SK-N-SH treated with all-trans-retinoic acid at 6 μM for 48 hours (cell line): ENCODE results near the gene EPB41L2.

Experiments used
- ATAC-seq: fragments of 200-7000 bp; cut with Tn5 transposase; 3 replicates; pipeline ENCODE4 v1.9.1; 2020; ENCODE audit warnings: mild to moderate bottlenecking, moderate library complexity
- ARNTL ChIP-seq: fragments of 450-650 bp; formaldehyde crosslinking; IDR thresholded peaks from 2 replicates; pipeline ENCODE4 v1.5.0; 2020; ENCODE audit warnings: low read depth, mild to moderate bottlenecking, moderate library complexity, borderline replicate concordance
- BACH2 ChIP-seq: fragments of 250-450 bp; sonication (Bioruptor Pico); IDR thresholded peaks from 2 replicates; pipeline ENCODE4 v1.9.0; 2021; ENCODE audit warnings: mild to moderate bottlenecking, borderline replicate concordance
- CSDC2 ChIP-seq: fragments of 250-450 bp; sonication (Bioruptor Pico); IDR thresholded peaks from 2 replicates; pipeline ENCODE4 v1.5.0; 2020; ENCODE audit warnings: mild to moderate bottlenecking, moderate library complexity
- ESRRG ChIP-seq: fragments of 250-450 bp; sonication (Bioruptor Pico); IDR thresholded peaks from 2 replicates; pipeline ENCODE4 v1.6.1; 2021; ENCODE audit warnings: mild to moderate bottlenecking
- GLIS3 ChIP-seq: fragments of 250-450 bp; sonication (Bioruptor Pico); IDR thresholded peaks from 2 replicates; pipeline ENCODE4 v1.5.0; 2020; ENCODE audit warnings: mild to moderate bottlenecking, moderate library complexity
- ISL1 ChIP-seq: fragments of 250-450 bp; sonication (Bioruptor Pico); IDR thresholded peaks from 2 replicates; pipeline ENCODE4 v2.1.2; 2022; ENCODE audit warnings: mild to moderate bottlenecking, moderate library complexity
- OSR1 ChIP-seq: fragments of 250-450 bp; sonication (Bioruptor Pico); IDR thresholded peaks from 2 replicates; pipeline ENCODE4 v1.8.0; 2022; ENCODE audit warnings: moderate library complexity, mild to moderate bottlenecking, inconsistent platforms
- PPARA ChIP-seq: fragments of 250-450 bp; sonication (Bioruptor Pico); IDR thresholded peaks from 2 replicates; pipeline ENCODE4 v1.5.0; 2020; ENCODE audit warnings: mild to moderate bottlenecking, borderline replicate concordance
- RARB ChIP-seq: fragments of 250-450 bp; sonication (Bioruptor Pico); IDR thresholded peaks from 2 replicates; pipeline ENCODE4 v1.8.0; 2021; ENCODE audit warnings: mild to moderate bottlenecking, moderate library complexity
- SNAI2 ChIP-seq: fragments of 250-450 bp; sonication (Bioruptor Pico); IDR thresholded peaks from 2 replicates; pipeline ENCODE4 v1.5.0; 2020; ENCODE audit warnings: mild to moderate bottlenecking, moderate library complexity
- TCF4 ChIP-seq: fragments of 250-450 bp; sonication (Bioruptor Pico); IDR thresholded peaks from 2 replicates; pipeline ENCODE4 v1.8.0; 2021; ENCODE audit warnings: mild to moderate bottlenecking, moderate library complexity, borderline replicate concordance
- TOX ChIP-seq: fragments of 250-450 bp; sonication (Bioruptor Pico); IDR thresholded peaks from 2 replicates; pipeline ENCODE4 v1.8.0; 2021; ENCODE audit warnings: mild to moderate bottlenecking, moderate library complexity, borderline replicate concordance
- ZC3H10 ChIP-seq: fragments of 250-450 bp; sonication (Bioruptor Pico); IDR thresholded peaks from 2 replicates; pipeline ENCODE4 v1.5.1; 2021; ENCODE audit warnings: mild to moderate bottlenecking, moderate library complexity
- ZFP3 ChIP-seq: fragments of 250-450 bp; sonication (Bioruptor Pico); IDR thresholded peaks from 2 replicates; pipeline ENCODE4 v1.5.0; 2020; ENCODE audit warnings: mild to moderate bottlenecking, moderate library complexity
- ZFP30 ChIP-seq: fragments of 450-650 bp; formaldehyde crosslinking; IDR thresholded peaks from 2 replicates; pipeline ENCODE4 v1.5.0; 2022; ENCODE audit warnings: mild to moderate bottlenecking, moderate library complexity
- ZNF565 ChIP-seq: fragments of 450-650 bp; formaldehyde crosslinking; conservative IDR thresholded peaks from 2 replicates; pipeline ENCODE4 v1.5.0; 2020; ENCODE audit warnings: low read depth, mild to moderate bottlenecking, moderate library complexity
- ZNF70 ChIP-seq: fragments of 450-650 bp; formaldehyde crosslinking; IDR thresholded peaks from 2 replicates; pipeline ENCODE4 v1.5.0; 2020; ENCODE audit warnings: mild to moderate bottlenecking, moderate library complexity
- ZNF8 ChIP-seq: fragments of 450-650 bp; formaldehyde crosslinking; IDR thresholded peaks from 2 replicates; pipeline ENCODE4 v1.5.0; 2020; ENCODE audit warnings: mild to moderate bottlenecking, moderate library complexity
- TF ChIP-seq, protein P1 (sequence below): fragments of 250-450 bp; sonication (Bioruptor Pico); IDR thresholded peaks from 2 replicates; pipeline ENCODE4 v1.5.1; 2020; ENCODE audit warnings: low read depth, mild to moderate bottlenecking, moderate library complexity
- TF ChIP-seq, protein P2 (sequence below): fragments of 250-450 bp; sonication (Bioruptor Pico); IDR thresholded peaks from 2 replicates; pipeline ENCODE4 v1.8.0; 2020; ENCODE audit warnings: mild to moderate bottlenecking, moderate library complexity, borderline replicate concordance
- TF ChIP-seq, protein P3 (sequence below): fragments of 250-450 bp; sonication (Bioruptor Pico); IDR thresholded peaks from 2 replicates; pipeline ENCODE4 v1.5.1; 2021; ENCODE audit warnings: mild to moderate bottlenecking, moderate library complexity
- TF ChIP-seq, protein P4 (sequence below): fragments of 250-450 bp; sonication (Bioruptor Pico); IDR thresholded peaks from 2 replicates; pipeline ENCODE4 v1.8.0; 2021; ENCODE audit warnings: low read depth, mild to moderate bottlenecking, moderate library complexity, borderline replicate concordance

Gene EPB41L2

DNA sequence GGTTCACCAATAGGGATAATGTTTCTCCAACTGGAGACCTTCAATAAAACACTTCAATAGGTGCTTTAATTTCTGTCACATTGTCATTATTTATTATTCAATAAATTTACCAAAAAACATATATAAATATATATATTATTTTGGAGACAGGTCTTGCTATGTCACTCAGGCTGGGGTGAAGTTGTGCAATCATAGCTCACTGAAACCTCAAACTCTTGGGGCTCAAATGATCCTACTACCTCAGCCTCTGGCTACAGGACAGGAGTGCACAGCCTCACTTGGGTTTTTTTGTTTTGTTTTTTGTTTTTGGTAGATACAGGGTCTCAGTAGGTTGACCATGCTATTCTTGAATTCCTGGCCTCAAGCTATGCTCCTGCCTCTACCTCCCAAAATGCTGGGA lies 226.0 kb downstream of the EPB41L2 start:
- TF ChIP-seq OSR1 (no peak), ZFP3 (CRISPR knock-in tag) (no peak), BACH2 (CRISPR knock-in tag) (no peak), ESRRG (no peak), ZC3H10 (CRISPR knock-in tag) (no peak)
- TF ChIP-seq, protein P1, sequence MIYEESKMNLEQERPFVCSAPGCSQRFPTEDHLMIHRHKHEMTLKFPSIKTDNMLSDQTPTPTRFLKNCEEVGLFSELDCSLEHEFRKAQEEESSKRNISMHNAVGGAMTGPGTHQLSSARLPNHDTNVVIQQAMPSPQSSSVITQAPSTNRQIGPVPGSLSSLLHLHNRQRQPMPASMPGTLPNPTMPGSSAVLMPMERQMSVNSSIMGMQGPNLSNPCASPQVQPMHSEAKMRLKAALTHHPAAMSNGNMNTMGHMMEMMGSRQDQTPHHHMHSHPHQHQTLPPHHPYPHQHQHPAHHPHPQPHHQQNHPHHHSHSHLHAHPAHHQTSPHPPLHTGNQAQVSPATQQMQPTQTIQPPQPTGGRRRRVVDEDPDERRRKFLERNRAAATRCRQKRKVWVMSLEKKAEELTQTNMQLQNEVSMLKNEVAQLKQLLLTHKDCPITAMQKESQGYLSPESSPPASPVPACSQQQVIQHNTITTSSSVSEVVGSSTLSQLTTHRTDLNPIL: no peak

DNA sequence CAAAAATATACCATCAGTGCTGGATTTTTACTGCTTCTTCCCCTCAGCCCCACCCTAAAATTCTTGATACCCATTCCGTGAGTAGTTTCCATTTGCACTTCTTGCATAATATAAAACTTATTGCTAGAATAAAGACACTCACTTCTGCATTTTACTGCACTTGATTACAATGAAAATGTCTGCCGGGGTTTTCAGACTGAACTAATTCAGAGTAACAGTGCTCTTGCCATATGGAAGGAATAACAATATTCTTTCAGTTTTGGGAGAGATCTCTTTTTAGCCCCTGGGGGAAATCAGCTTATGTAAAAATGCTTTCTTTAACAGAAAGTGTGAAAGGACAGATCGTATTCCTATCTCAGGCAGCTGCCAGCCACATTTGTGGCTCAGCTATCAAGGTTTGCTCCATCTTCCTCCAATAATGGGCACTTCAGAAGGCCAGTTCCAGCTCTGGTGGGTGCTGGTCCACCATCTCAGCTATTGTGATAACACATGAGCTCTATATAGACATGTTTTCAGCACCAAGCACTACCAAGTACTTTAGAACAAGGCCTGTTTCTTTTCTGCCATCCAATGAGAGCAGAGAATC lies 226.9 kb downstream of the EPB41L2 start:
- no peak for ATAC-seq
- TF ChIP-seq PPARA (CRISPR knock-in tag) (no peak), ESRRG (no peak), BACH2 (CRISPR knock-in tag) (no peak), CSDC2 (CRISPR knock-in tag) (no peak)
- TF ChIP-seq, protein P2, sequence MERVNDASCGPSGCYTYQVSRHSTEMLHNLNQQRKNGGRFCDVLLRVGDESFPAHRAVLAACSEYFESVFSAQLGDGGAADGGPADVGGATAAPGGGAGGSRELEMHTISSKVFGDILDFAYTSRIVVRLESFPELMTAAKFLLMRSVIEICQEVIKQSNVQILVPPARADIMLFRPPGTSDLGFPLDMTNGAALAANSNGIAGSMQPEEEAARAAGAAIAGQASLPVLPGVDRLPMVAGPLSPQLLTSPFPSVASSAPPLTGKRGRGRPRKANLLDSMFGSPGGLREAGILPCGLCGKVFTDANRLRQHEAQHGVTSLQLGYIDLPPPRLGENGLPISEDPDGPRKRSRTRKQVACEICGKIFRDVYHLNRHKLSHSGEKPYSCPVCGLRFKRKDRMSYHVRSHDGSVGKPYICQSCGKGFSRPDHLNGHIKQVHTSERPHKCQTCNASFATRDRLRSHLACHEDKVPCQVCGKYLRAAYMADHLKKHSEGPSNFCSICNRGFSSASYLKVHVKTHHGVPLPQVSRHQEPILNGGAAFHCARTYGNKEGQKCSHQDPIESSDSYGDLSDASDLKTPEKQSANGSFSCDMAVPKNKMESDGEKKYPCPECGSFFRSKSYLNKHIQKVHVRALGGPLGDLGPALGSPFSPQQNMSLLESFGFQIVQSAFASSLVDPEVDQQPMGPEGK (CRISPR knock-in tag): no peak
- TF ChIP-seq, all 23 proteins: peak for 0

More for the DNA sequence above, 226.0 kb downstream of the EPB41L2 start:
- no peak for ATAC-seq

DNA sequence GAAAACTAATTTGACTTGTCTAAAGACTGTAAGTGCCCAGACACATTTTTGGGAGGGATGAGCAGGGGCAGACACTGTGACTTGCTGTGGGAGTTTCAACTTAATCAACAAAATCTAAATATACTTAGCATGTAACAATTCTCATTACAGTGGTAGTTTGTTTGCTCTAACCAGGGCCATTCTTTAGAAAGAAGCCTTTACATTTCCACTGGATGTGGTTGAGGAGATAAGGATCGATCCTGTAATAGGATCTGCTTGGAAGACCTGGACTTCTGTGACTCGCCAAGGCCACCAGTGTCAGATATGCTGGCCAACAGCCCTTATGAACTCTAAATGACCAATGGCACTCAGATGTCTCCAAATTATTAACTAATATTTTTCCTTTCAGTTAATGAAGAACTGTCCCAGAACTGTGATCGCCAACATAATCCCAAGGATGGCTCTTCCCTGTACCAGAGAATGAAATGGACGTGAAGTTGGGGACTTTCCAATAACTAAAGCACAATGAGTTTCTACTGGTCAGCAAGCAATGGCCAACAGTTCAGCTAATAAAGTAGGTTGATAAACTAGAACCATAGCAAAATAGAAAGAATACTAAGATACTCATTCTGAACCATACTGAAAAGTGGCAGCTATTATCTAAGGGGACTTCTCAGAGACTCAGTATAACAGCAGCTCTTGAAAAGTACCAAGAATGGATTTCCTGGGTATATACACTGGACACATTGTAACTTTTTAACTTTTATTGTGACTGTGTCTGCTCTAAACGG lies 228.4 kb downstream of the EPB41L2 start:
- no peak for ATAC-seq
- TF ChIP-seq RARB (no peak), TCF4 (no peak), GLIS3 (no peak), ISL1 (CRISPR knock-in tag) (no peak), ZNF8 (CRISPR knock-in tag) (no peak), TOX (no peak), ZFP30 (CRISPR knock-in tag) (no peak), CSDC2 (CRISPR knock-in tag) (no peak), ZC3H10 (CRISPR knock-in tag) (no peak), ARNTL (CRISPR knock-in tag) (no peak)
- TF ChIP-seq, protein P3, sequence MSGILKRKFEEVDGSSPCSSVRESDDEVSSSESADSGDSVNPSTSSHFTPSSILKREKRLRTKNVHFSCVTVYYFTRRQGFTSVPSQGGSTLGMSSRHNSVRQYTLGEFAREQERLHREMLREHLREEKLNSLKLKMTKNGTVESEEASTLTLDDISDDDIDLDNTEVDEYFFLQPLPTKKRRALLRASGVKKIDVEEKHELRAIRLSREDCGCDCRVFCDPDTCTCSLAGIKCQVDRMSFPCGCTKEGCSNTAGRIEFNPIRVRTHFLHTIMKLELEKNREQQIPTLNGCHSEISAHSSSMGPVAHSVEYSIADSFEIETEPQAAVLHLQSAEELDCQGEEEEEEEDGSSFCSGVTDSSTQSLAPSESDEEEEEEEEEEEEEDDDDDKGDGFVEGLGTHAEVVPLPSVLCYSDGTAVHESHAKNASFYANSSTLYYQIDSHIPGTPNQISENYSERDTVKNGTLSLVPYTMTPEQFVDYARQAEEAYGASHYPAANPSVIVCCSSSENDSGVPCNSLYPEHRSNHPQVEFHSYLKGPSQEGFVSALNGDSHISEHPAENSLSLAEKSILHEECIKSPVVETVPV (CRISPR knock-in tag): no peak
- TF ChIP-seq, protein P1: no peak
- TF ChIP-seq, protein P2 (CRISPR knock-in tag): no peak

DNA sequence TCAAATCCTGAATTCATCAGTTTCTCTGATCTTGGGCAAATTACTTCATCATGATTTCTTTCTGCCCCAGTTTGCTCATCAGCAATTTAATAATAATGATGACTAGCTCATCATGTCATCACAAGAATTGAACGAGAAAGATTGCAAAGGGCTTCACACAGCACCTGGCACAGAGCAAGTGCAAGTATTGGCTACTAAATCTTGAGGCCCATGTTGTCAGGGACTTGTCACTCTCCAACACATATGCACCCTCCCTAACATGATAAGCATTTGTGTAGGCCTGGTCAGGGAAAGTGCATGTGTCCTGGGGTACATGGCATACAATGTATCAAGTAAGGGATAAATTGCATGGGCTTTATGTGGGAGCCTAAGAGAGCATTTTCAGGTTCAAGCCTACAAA lies 229.5 kb downstream of the EPB41L2 start:
- no peak for TF ChIP-seq TOX
- TF ChIP-seq, protein P1: no peak
- no peak for TF ChIP-seq ESRRG
- no peak for TF ChIP-seq ARNTL (CRISPR knock-in tag)
- no peak for TF ChIP-seq ZC3H10 (CRISPR knock-in tag)
- no peak for TF ChIP-seq OSR1
- no peak for TF ChIP-seq SNAI2 (CRISPR knock-in tag)
- TF ChIP-seq ZNF565 (CRISPR knock-in tag): no peak
- no peak for TF ChIP-seq BACH2 (CRISPR knock-in tag)
- no peak for TF ChIP-seq PPARA (CRISPR knock-in tag)
- TF ChIP-seq, protein P4, sequence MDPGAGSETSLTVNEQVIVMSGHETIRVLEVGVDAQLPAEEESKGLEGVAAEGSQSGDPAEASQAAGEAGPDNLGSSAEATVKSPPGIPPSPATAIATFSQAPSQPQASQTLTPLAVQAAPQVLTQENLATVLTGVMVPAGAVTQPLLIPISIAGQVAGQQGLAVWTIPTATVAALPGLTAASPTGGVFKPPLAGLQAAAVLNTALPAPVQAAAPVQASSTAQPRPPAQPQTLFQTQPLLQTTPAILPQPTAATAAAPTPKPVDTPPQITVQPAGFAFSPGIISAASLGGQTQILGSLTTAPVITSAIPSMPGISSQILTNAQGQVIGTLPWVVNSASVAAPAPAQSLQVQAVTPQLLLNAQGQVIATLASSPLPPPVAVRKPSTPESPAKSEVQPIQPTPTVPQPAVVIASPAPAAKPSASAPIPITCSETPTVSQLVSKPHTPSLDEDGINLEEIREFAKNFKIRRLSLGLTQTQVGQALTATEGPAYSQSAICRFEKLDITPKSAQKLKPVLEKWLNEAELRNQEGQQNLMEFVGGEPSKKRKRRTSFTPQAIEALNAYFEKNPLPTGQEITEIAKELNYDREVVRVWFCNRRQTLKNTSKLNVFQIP (CRISPR knock-in tag): no peak
- no peak for TF ChIP-seq ZNF70 (CRISPR knock-in tag)
- ATAC-seq: no peak
